ENCODE data around the gene ITGA1.
"Not testable (repeated sequence)": the region's sequence is repeated elsewhere in the genome, so short reads cannot be mapped to it uniquely, and the experiment has no call there.

ITGA1 gene

GRCh38 chr5:52802974-52803336 lies 15.2 kb downstream of the ITGA1 start:
- no peak for DNase-seq

- no peak for DNase-seq
Measured at GRCh38 chr5:52804387-52804791, 16.7 kb downstream of the ITGA1 start.

GRCh38 chr5:52804981-52805380 lies 17.3 kb downstream of the ITGA1 start:
- no peak for DNase-seq

DNA sequence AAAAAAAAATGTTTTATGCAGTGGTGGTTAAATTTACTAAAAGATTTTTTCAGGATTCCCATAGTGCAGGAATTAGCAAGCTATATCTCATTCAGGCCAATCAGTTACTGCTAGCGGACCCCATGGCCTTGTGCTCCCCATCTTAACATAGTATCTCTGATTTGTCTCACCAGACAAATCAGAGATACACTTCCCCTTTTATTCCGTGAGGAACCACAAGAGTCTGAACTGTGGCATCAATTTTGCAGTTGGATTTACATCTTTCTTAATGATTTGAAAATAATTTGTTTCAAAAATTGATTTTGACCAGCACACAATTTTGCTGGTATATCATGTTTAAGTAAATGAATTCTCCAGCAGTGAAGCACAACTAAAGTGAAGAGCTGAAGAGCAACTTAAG lies 17.9 kb downstream of the ITGA1 start:
- DNase-seq = no peak

DNA sequence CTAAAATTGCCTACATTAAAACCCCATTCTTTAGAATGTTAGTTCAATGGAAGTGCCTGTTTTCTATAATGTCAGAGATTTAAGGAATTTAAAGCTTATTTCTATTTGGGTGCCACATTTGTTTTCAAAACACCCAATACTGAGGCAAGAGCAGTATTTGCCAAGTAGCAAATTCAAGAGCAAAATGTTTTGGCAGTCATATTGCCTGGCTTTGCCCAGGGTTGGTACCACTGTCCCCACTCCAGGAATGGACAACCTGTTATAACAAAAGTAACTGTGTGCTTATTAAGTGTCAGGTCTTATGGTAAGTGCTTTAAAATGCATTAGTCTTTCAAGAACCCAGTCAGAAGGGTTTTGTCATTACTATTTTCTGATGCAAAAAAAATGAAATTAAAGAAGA lies 19.3 kb downstream of the ITGA1 start:
- no peak for DNase-seq

GRCh38 chr5:52807723-52808122 lies 20.0 kb downstream of the ITGA1 start:
- no peak for DNase-seq

DNA sequence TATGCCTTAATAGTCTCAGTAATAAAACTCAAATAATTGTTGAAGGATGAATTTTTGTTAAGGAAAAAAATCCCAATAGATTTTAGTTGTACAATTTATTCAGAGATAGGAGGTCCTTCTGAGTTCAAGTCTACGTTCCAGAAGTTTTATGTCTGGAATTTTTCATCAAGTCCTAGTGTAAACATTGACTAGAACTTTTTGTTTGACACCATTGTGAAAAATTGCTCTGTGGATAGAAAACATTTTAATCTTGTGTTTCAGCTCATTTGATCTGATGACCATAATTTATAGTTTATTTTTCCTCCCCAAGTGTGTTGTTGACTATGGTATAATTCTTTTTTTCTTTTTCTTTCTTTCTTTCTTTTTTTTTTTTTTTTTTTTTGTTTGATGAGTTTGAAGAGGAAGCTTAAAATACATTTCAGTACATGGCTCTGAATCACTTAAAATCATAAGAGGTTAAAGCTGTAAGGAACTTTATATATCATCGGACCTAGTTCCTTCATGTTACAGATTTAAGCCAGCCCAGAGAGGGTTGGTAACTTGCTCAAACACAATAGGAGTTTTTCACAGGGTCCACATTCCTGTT lies 20.7 kb downstream of the ITGA1 start:
- DNase-seq = no peak

DNA sequence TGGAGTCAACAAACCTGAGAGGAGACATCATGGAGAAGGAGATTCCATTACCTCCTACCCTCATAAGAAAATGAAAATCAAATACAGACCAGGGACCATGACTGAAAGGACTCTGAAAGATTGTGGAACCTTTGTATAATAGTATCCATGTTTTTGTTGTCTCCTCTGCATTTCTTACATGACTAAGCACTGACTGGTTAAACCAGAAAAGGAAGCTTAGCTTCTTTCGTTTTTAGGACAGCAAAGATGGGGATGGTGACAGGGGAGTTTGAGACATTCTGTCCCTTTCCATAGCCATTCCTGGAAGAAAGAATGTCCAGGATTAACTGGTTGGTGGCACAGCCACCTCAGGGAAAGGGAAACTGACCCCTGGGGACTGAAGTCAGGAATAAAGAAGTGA lies 22.2 kb downstream of the ITGA1 start:
- no peak for DNase-seq

- no peak for DNase-seq
Measured at GRCh38 chr5:52810426-52810825, 22.7 kb downstream of the ITGA1 start.

GRCh38 chr5:52811067-52811749 lies 23.5 kb downstream of the ITGA1 start:
- no peak for DNase-seq

GRCh38 chr5:52814352-52815148 lies 26.8 kb downstream of the ITGA1 start:
- DNase-seq = no peak

- no peak for DNase-seq
Measured at GRCh38 chr5:52817818-52818217, 30.1 kb downstream of the ITGA1 start.

- no peak for DNase-seq
Measured at GRCh38 chr5:52818360-52818759, 30.6 kb downstream of the ITGA1 start.

GRCh38 chr5:52818807-52819206 lies 31.1 kb downstream of the ITGA1 start:
- not testable (repeated sequence) for DNase-seq

DNA sequence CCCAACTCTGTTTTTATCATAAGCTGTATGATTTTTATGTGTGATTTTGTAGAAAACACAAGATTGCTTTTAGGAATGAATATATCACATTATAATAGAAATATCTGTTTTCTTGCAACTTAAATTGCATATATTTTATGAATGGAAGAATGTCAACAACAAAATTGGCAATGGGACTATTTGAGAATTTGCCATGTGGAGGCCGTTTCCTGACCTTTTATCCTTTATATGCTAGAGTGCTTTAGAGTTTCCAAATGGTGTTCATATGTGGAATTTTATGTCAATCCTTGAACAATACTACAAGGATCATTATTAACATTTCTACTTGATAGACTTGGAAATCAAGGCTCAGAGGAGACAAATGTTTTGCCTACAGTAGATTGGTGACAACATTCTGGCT lies 34.2 kb downstream of the ITGA1 start:
- DNase-seq = no peak

DNA sequence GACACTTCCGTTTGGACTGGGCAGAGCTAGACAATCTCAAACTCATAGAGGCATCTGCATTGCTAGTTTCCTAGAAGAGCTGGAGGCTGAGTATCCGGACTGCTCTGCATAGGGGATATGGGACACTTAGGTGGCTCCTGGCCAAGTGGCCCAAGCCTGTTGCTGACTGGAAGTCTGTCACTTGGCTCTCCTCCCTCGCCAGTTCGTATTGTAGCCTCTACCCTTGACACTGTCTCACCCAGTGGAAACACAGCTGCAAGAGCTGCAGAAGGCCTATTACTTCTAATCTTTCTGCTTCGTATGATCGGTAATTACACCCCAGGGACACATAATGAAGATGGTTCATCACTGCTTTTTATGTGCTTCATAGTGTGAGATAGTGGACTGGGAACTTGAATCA lies 34.7 kb downstream of the ITGA1 start:
- no peak for DNase-seq

DNA sequence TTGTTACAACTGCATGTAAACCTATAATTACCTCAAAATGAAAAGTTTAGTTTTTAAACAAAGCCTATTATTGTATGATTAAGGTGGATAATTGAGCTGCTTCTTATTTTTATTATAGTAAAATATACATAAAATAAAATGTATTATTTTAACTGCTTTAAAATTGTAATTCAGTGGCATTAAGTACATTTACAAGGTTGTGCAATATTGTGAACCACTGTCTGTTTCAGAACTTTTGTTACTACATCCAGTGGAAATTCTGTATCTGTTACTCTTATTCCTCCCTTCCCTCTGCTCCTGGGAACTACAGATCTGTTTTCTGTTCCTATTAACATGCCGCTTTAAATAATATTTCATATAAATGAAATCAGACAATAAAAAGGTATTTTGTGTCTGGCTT lies 37.1 kb downstream of the ITGA1 start:
- no peak for DNase-seq

GRCh38 chr5:52825826-52826225 lies 38.1 kb downstream of the ITGA1 start:
- no peak for DNase-seq

GRCh38 chr5:52827815-52828214 lies 40.1 kb downstream of the ITGA1 start:
- DNase-seq = no peak

GRCh38 chr5:52829664-52830063 lies 41.9 kb downstream of the ITGA1 start:
- DNase-seq = no peak

- no peak for DNase-seq
Measured at GRCh38 chr5:52830650-52831049, 42.9 kb downstream of the ITGA1 start.

- DNase-seq = no peak
Measured at GRCh38 chr5:52831786-52832511, 44.2 kb downstream of the ITGA1 start.

- DNase-seq = no peak
Measured at GRCh38 chr5:52834320-52834719, 46.6 kb downstream of the ITGA1 start.

DNA sequence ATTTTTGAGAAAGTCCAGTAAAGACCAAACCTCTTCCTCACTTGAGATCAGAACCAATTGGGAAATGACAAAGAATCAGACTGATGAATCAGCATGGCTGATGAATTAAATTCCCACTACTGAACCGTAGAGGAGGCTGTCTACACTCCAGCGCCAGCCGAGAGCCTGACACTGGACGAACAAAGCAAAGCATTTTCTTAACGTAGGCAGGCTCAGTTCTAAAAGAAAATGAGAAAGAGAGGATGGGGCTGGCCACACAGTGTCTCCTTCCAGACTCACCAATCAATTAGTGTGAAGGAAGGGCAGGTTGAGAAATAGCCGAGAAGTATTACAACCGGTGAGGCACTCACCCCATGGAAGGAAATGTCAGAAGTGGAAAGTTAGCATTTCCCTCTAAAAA lies 49.4 kb downstream of the ITGA1 start:
- DNase-seq = no peak
